Activated CD8-positive, alpha-beta memory T cell treated with anti-CD3 and anti-CD28 coated beads, Interleukin-2, amount 10 ng/mL, durations not matched to agents 7 days and 5 days (primary cell): Measurements from ENCODE around the gene DVL1. TPM values are rescaled to one million over a fixed set of nuclear protein-coding genes. Genes with fewer than 3 reads are reported as not detected.

Experiments
- ATAC-seq: fragments of 150-1000 bp; cut with Tn5 transposase; one replicate; pipeline ENCODE4 v1.10.0; 2021; ENCODE audit warnings: moderate library complexity
- CTCF ChIA-PET: fragments of 350-600 bp; sonication (Branson Sonifier 250); formaldehyde crosslinking; loops from one replicate; lab custom pipeline; 2021; ENCODE audit warnings: antibody characterized with exemption; lab: Charles Lee
- DNase-seq: peaks from one replicate; pipeline ENCODE4 v3.0.0-alpha.2; 2020
- H3K27ac Mint-ChIP-seq: one replicate; pipeline ENCODE4 v1.8.0; 2021; ENCODE audit warnings: mild to moderate bottlenecking, mixed read lengths
- H3K27me3 Mint-ChIP-seq: one replicate; pipeline ENCODE4 v1.8.0; 2021; ENCODE audit warnings: mixed read lengths
- H3K36me3 Mint-ChIP-seq: one replicate; pipeline ENCODE4 v1.8.0; 2021; ENCODE audit warnings: mild to moderate bottlenecking, mixed read lengths
- H3K4me1 Mint-ChIP-seq: one replicate; pipeline ENCODE4 v1.8.0; 2021; ENCODE audit warnings: mixed read lengths
- H3K4me3 Mint-ChIP-seq: one replicate; pipeline ENCODE4 v1.8.0; 2021; ENCODE audit warnings: mild to moderate bottlenecking, moderate library complexity, mixed read lengths
- H3K9me3 Mint-ChIP-seq: one replicate; pipeline ENCODE4 v1.8.0; 2022; ENCODE audit warnings: low read depth, mixed read lengths
- total RNA-seq, 2 experiments: library from RNA; stranded (reverse); gene quantifications; one replicate each; pipeline ENCODE4 v1.2.3, GENCODE V29; 2021

Gene DVL1
- total RNA-seq, 2 experiments from 2014 or later, result 35.2 to 42.0 TPM

DNA sequence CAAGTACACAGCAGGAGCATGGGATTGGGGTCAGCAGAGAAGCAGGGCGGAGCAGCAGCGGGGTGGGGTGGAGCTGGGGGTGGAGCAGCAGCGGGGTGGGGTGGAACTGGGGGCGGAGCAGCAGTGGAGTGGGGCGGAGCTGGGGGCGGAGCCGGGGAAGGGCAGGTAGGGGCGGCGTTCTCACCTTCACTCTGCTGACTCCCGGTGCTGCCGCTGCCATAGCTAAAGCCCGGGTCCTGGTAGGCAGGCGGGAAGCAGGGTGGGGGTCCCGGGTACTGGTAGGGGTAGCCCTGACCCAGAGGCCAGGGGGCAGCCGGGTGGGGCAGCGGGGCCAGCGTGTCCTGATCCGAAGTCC lies 11.4 kb downstream of the DVL1 start:
- no peaks in the 10 kb centered on the region for H3K4me1 Mint-ChIP-seq
- DNase-seq (no peak), ATAC-seq (peak; percentile 71)
- no peak overlapping the region for H3K27ac Mint-ChIP-seq
- peaks cover 12% of the 10 kb centered on the region for H3K36me3 Mint-ChIP-seq
- H3K9me3 Mint-ChIP-seq, result peaks cover 3% of the 10 kb centered on the region
- H3K27me3 Mint-ChIP-seq, result no peaks in the 10 kb centered on the region
- CTCF ChIA-PET, result no interaction called here
- no peak overlapping the region for H3K4me3 Mint-ChIP-seq

DNA sequence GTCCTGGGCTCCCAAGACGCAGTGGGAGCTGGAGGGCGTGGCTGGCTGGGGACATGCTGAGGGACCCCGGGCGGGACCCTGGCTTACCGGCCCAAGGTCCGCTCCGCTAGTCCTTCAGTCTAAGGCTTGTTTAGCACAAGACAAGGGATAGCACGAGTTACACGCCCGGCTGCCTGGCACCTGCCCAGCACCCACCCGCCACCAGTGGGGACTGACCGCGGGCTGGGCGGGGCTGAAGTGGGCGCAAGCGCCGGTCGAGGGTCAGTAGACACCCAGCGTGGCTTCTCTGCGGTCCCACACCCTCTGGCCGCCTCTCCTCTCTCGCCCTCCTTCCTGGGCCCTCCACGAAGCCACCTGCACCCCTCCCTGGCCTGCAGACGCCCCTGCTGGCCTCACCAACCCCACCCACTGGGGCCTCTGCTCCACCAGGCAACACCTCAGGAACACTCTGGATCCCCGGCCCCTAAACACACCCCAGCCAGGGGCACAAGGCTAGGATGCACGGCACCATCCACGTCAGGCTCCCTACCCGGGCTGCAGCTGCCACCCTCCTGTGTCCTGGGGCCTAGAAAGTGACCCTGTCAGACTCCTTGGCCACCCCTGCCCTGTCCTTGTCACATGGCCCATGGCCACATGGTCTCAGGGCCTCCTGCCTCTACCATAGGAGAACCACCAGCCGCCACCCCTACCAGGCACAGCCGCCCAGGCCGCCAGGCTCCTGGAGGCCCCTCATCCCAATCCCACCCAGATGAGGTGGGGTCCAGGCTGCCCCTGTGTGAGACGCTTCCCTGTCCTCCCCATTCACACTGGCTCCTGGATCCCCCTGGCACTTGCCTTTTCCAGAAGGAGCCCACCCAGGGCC lies 12.1 kb downstream of the DVL1 start:
- CTCF ChIA-PET, result no interaction called here
- Mint-ChIP-seq H3K4me1 (no peaks in the 10 kb centered on the region), H3K9me3 (peaks cover 3% of the 10 kb centered on the region), H3K27ac (no peak overlapping the region), H3K4me3 (no peak overlapping the region), H3K36me3 (peaks cover 12% of the 10 kb centered on the region), H3K27me3 (no peaks in the 10 kb centered on the region)
- no peak for DNase-seq
- no peak for ATAC-seq

DNA sequence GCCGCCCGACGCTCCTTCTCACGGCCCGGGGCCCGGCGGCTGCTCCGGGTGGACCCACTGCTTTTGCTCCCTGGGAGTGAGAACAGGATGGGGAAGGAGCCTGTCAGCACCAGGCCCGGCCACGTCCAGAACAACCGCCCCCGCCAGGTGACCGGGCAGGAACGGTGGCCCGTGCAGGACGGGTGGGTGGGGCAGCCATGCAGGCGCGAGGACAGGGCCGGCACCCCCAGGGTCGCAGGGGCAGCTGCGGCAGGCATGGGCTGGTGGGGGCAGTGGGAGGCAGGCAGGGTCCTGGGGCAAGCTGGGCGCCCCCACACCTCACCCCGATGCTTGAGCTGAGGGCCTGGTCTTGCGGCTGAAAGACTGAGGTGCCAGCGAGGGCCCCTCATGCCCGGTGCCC lies 12.8 kb downstream of the DVL1 start:
- CTCF ChIA-PET, result no interaction called here
- no peaks in the 10 kb centered on the region for H3K4me1 Mint-ChIP-seq

DNA sequence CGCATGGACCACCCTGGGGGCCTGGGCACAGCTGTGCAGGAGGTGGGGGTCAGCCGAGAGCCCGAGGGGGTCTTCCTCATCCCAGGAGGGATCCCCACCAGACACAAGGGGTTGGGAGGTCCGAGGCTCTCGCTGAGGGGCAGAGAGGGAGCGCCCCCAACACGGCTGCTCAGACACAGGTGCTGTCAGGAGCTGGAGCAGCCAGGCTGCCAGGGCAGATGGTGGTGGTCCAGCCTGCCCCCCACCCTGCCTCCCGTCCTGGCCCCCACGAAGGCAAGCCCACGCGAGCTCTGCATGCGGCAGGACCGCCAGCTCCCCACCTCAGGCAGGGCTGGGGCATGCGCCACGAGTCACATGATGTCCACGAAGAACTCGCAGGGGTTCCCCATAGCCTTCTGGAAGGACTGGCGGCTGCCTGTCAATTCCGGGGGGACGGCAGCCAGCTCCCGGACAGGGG lies 13.4 kb downstream of the DVL1 start:
- CTCF ChIA-PET, result no interaction called here
- ATAC-seq, result no peak
- peaks cover under 1% of the 10 kb centered on the region for H3K9me3 Mint-ChIP-seq
- H3K4me3 Mint-ChIP-seq, result no peak overlapping the region
- H3K27me3 Mint-ChIP-seq, result no peaks in the 10 kb centered on the region
- peaks cover 5% of the 10 kb centered on the region for H3K36me3 Mint-ChIP-seq
- H3K4me1 Mint-ChIP-seq, result no peaks in the 10 kb centered on the region
- no peak overlapping the region for H3K27ac Mint-ChIP-seq
- no peak for DNase-seq

More for the DNA sequence above, 12.8 kb downstream of the DVL1 start:
- peaks cover 11% of the 10 kb centered on the region for H3K36me3 Mint-ChIP-seq
- DNase-seq (no peak), ATAC-seq (no peak)
- no peaks in the 10 kb centered on the region for H3K27me3 Mint-ChIP-seq
- no peak overlapping the region for H3K4me3 Mint-ChIP-seq
- no peak overlapping the region for H3K27ac Mint-ChIP-seq
- H3K9me3 Mint-ChIP-seq, result peaks cover 3% of the 10 kb centered on the region

DNA sequence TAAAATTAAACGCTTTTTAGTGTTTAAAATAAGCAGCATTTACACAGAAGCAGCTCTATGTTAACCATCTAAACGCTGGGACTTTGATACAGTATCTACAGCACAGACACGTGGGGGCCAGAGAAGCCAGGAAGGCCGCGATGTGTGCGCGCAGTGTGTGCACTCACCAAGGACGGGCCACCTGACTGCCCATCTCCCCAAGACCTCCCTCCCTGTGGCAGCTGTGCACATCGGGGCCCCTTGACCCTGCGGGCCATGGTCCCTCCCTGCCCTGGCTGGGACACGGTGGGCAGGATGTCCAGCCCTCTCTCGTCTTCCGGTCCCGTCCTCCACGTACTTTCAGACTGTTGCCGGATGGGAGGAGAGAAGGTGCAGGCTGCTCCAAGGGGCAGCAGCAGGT lies 13.9 kb downstream of the DVL1 start:
- ATAC-seq (no peak), DNase-seq (no peak)
- Mint-ChIP-seq H3K36me3 (no peaks in the 10 kb centered on the region), H3K9me3 (no peaks in the 10 kb centered on the region), H3K27ac (no peak overlapping the region), H3K4me1 (no peaks in the 10 kb centered on the region), H3K4me3 (no peak overlapping the region), H3K27me3 (no peaks in the 10 kb centered on the region)
- CTCF ChIA-PET, result no interaction called here

DNA sequence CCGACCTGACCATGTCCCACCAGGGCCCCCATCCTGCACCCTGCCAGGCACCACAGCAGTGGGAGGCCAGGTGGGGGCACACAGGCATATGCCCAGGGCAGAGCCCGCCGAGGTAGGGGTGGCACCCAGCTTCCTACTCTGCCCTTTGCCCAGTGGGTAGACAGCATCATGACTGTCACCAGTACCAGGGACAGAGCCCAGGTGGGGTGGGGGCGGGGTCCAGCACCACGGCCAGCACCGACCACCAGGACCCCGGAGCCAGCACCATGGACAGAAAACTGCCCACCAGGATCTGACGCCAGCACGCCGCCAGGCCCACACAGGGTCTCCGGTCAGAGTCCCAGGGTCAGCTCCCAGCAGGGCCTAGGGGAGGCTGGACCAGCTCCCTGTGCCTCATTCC lies 14.4 kb downstream of the DVL1 start:
- no peaks in the 10 kb centered on the region for H3K4me1 Mint-ChIP-seq
- ATAC-seq, result no peak
- H3K27ac Mint-ChIP-seq, result no peak overlapping the region
- no peaks in the 10 kb centered on the region for H3K27me3 Mint-ChIP-seq
- H3K36me3 Mint-ChIP-seq, result no peaks in the 10 kb centered on the region
- DNase-seq, result no peak
- H3K4me3 Mint-ChIP-seq, result no peak overlapping the region
- CTCF ChIA-PET, result no interaction called here
- H3K9me3 Mint-ChIP-seq, result peaks cover 2% of the 10 kb centered on the region

DNA sequence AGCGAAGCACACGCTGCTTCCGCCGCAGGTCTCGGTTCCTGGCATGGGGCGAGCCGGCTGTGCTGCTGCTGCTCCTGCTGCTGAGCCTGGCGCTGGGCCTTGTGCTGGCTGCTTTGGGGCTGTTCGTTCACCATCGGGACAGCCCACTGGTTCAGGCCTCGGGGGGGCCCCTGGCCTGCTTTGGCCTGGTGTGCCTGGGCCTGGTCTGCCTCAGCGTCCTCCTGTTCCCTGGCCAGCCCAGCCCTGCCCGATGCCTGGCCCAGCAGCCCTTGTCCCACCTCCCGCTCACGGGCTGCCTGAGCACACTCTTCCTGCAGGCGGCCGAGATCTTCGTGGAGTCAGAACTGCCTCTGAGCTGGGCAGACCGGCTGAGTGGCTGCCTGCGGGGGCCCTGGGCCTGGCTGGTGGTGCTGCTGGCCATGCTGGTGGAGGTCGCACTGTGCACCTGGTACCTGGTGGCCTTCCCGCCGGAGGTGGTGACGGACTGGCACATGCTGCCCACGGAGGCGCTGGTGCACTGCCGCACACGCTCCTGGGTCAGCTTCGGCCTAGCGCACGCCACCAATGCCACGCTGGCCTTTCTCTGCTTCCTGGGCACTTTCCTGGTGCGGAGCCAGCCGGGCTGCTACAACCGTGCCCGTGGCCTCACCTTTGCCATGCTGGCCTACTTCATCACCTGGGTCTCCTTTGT lies 15.5 kb downstream of the DVL1 start:
- CTCF ChIA-PET, result no interaction called here
- peaks cover 3% of the 10 kb centered on the region for H3K9me3 Mint-ChIP-seq
- ATAC-seq (no peak), DNase-seq (no peak)
- no peaks in the 10 kb centered on the region for H3K27me3 Mint-ChIP-seq
- H3K4me3 Mint-ChIP-seq, result no peak overlapping the region
- H3K27ac Mint-ChIP-seq, result no peak overlapping the region
- H3K36me3 Mint-ChIP-seq, result no peaks in the 10 kb centered on the region
- no peaks in the 10 kb centered on the region for H3K4me1 Mint-ChIP-seq

DNA sequence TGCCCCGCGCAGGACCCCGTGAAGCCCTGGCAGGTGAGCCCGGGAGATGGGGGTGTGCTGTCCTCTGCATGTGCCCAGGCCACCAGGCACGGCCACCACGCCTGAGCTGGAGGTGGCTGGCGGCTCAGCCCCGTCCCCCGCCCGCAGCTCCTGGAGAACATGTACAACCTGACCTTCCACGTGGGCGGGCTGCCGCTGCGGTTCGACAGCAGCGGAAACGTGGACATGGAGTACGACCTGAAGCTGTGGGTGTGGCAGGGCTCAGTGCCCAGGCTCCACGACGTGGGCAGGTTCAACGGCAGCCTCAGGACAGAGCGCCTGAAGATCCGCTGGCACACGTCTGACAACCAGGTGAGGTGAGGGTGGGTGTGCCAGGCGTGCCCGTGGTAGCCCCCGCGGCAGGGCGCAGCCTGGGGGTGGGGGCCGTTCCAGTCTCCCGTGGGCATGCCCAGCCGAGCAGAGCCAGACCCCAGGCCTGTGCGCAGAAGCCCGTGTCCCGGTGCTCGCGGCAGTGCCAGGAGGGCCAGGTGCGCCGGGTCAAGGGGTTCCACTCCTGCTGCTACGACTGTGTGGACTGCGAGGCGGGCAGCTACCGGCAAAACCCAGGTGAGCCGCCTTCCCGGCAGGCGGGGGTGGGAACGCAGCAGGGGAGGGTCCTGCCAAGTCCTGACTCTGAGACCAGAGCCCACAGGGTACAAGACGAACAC lies 16.3 kb downstream of the DVL1 start:
- Mint-ChIP-seq H3K4me1 (no peaks in the 10 kb centered on the region), H3K4me3 (no peak overlapping the region), H3K27ac (no peak overlapping the region), H3K9me3 (peaks cover 3% of the 10 kb centered on the region), H3K27me3 (no peaks in the 10 kb centered on the region), H3K36me3 (no peaks in the 10 kb centered on the region)
- CTCF ChIA-PET, result no interaction called here
- no peak for ATAC-seq
- DNase-seq, result no peak

DNA sequence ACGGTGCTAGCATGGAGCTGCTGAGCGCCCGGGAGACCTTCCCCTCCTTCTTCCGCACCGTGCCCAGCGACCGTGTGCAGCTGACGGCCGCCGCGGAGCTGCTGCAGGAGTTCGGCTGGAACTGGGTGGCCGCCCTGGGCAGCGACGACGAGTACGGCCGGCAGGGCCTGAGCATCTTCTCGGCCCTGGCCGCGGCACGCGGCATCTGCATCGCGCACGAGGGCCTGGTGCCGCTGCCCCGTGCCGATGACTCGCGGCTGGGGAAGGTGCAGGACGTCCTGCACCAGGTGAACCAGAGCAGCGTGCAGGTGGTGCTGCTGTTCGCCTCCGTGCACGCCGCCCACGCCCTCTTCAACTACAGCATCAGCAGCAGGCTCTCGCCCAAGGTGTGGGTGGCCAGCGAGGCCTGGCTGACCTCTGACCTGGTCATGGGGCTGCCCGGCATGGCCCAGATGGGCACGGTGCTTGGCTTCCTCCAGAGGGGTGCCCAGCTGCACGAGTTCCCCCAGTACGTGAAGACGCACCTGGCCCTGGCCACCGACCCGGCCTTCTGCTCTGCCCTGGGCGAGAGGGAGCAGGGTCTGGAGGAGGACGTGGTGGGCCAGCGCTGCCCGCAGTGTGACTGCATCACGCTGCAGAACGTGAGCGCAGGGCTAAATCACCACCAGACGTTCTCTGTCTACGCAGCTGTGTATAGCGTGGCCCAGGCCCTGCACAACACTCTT lies 17.0 kb downstream of the DVL1 start:
- Mint-ChIP-seq H3K27ac (no peak overlapping the region), H3K36me3 (no peaks in the 10 kb centered on the region), H3K27me3 (no peaks in the 10 kb centered on the region), H3K9me3 (peaks cover 3% of the 10 kb centered on the region), H3K4me3 (no peak overlapping the region), H3K4me1 (no peaks in the 10 kb centered on the region)
- CTCF ChIA-PET, result no interaction called here
- ATAC-seq, result no peak
- DNase-seq, result no peak

DNA sequence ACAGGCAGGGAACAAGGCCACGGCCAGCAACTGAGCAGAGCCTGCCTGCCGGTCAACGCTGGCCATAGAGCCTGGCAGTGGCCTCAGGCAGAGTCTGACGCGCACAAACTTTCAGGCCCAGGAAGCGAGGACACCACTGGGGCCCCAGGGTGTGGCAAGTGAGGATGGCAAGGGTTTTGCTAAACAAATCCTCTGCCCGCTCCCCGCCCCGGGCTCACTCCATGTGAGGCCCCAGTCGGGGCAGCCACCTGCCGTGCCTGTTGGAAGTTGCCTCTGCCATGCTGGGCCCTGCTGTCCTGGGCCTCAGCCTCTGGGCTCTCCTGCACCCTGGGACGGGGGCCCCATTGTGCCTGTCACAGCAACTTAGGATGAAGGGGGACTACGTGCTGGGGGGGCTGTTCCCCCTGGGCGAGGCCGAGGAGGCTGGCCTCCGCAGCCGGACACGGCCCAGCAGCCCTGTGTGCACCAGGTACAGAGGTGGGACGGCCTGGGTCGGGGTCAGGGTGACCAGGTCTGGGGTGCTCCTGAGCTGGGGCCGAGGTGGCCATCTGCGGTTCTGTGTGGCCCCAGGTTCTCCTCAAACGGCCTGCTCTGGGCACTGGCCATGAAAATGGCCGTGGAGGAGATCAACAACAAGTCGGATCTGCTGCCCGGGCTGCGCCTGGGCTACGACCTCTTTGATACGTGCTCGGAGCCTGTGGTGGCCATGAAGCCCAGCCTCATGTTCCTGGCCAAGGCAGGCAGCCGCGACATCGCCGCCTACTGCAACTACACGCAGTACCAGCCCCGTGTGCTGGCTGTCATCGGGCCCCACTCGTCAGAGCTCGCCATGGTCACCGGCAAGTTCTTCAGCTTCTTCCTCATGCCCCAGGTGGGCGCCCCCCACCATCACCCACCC lies 17.9 kb downstream of the DVL1 start, which contains the start of gene TAS1R3:
TAS1R3 (plus strand) TSS at position 213 of the 898 bp plus-strand sequence; CDS start at position 279, 66 bp downstream.
- peaks cover 3% of the 10 kb centered on the region for H3K9me3 Mint-ChIP-seq

DNA sequence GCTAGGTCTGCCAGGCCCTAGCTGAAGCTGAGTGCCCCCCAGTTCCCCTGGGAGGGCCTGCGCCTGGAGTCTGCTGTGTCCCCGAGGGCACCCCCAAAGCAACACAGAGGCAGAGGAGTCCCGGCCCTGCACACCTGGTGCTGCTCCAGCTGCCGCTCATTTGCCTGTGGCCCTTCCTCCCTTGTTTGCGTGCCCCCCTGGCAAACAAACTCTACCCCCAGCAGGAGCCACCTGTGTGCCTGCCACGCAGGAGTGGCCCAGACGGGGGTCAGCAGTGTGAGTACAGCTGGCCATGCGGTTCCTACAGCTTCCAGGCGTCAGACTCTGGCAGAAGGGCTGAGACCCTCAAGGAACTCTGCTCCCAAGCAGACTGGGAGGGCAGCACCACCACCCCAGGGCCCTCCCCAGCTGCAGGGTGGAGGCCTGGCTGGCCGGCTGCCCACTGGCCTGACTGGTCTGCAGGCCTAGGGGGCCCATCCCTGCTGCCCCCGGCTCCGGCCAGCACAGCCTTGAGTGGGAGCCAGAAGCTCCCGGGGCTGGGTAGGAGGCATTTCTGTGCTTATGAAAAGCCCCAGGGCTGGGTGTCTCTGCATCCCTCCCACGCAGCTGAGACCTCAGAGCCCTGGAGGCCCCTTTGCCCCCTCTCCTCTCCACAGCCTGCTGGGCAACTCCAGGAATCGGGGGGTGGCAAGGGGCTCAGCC lies 18.7 kb downstream of the DVL1 start:
- Mint-ChIP-seq H3K4me3 (no peak overlapping the region), H3K27ac (no peak overlapping the region), H3K36me3 (no peaks in the 10 kb centered on the region), H3K9me3 (peaks cover 3% of the 10 kb centered on the region), H3K27me3 (no peaks in the 10 kb centered on the region), H3K4me1 (peaks cover 7% of the 10 kb centered on the region)
- no peak for DNase-seq
- CTCF ChIA-PET, result no interaction called here
- no peak for ATAC-seq

More for the DNA sequence above, 17.9 kb downstream of the DVL1 start, which contains the start of gene TAS1R3:
- Mint-ChIP-seq H3K27me3 (no peaks in the 10 kb centered on the region), H3K36me3 (no peaks in the 10 kb centered on the region), H3K4me3 (no peak within 1 kb of the TSS), H3K4me1 (peaks cover under 1% of the 10 kb centered on the region), H3K27ac (no peak within 1 kb of the TSS)
- DNase-seq (no peak), ATAC-seq (no peak)
- CTCF ChIA-PET, result no interaction called here
